ENCODE measurements around the gene DUSP5. TPM values are rescaled to one million over a fixed set of nuclear protein-coding genes. Genes with fewer than 3 reads are reported as not detected.

Gene DUSP5
- total and polyA plus RNA-seq, 9 donors = 2.5 to 21.6 (median 6.2) TPM

GRCh38 chr10:110505130-110505770 lies 7.5 kb downstream of the DUSP5 start:
- intact Hi-C loops (cut with DNase I) = no loop called here
- no peak for DNase-seq
- 80 to 90% (median 82%) methylated on average over 6 of the region's 6 CpGs for WGBS, 3 donors
- Histone ChIP-seq H3K27me3 (no peaks in the 10 kb centered on the region), H3K4me1 (ENCODE audit: insufficient read depth) (peaks cover 16% of the 10 kb centered on the region), H3K36me3 (no peaks in the 10 kb centered on the region), H3K9me3 (no peaks in the 10 kb centered on the region), H3K27ac (no peak overlapping the region), H3K4me3 (no peak overlapping the region)
- TF ChIP-seq EP300 (IDR thresholded peaks at IDR 0.05) (no peak), POLR2A (IDR thresholded peaks at IDR 0.05) (no peak), CTCF (IDR thresholded peaks at IDR 0.05) (no peak)

- Histone ChIP-seq H3K4me1 (ENCODE audit: insufficient read depth) (peaks cover 13% of the 10 kb centered on the region), H3K9me3 (no peaks in the 10 kb centered on the region), H3K4me3 (no peak overlapping the region), H3K36me3 (no peaks in the 10 kb centered on the region), H3K27ac (no peak overlapping the region), H3K27me3 (no peaks in the 10 kb centered on the region)
- intact Hi-C loops (cut with DNase I) = no loop called here
- TF ChIP-seq EP300 (IDR thresholded peaks at IDR 0.05) = no peak
- no peak for TF ChIP-seq POLR2A (IDR thresholded peaks at IDR 0.05)
- no peak for TF ChIP-seq CTCF (IDR thresholded peaks at IDR 0.05)
- no peak for DNase-seq
- 93 to 97% (median 94%) methylated on average over 2 of the region's 2 CpGs for WGBS, 3 donors
Observed at GRCh38 chr10:110506448-110506847, 8.7 kb downstream of the DUSP5 start.

GRCh38 chr10:110507346-110507745 lies 9.6 kb downstream of the DUSP5 start:
- Histone ChIP-seq H3K36me3 (no peaks in the 10 kb centered on the region), H3K4me3 (no peak overlapping the region), H3K27me3 (no peaks in the 10 kb centered on the region), H3K9me3 (no peaks in the 10 kb centered on the region), H3K27ac (no peak overlapping the region), H3K4me1 (ENCODE audit: insufficient read depth) (peaks cover 10% of the 10 kb centered on the region)
- intact Hi-C loops (cut with DNase I) = no loop called here
- 87 to 89% (median 88%) methylated on average over 6 of the region's 6 CpGs for WGBS, 3 donors
- no peak for DNase-seq
- TF ChIP-seq CTCF (IDR thresholded peaks at IDR 0.05) (no peak), EP300 (IDR thresholded peaks at IDR 0.05) (no peak), POLR2A (IDR thresholded peaks at IDR 0.05) (no peak)

DNA sequence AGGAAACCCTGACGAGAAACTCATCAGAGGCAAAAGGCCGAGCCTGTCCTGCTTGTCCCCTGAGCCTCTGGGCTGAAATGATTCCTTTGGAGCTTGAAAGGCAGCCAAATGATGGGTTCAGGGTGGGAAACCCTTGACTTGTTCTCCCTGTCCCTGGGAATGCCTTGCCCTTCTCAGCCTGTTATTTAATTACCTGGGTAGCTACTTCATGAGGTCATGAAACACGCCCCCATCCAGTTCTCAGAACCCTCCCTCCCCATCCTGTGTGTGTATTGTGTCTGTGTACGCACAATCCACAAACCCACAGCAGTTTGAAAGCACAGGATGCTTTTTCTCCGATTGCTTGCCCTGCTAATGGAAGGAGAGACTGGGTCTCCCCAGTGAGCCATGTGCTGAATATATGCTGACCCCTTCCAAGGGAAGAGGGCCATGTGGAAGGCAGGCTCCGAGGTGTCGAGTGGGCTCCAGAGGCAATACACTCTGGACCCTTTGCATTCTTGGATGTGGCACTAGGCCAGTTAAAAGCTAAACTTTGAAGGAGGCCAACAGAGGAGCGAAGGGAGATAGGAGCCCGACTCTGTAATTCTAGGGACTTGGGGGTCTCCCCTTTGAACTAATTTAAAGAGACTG lies 10.6 kb downstream of the DUSP5 start:
- intact Hi-C loops (cut with DNase I) = no loop called here
- 82 to 85% (median 85%) methylated on average over 9 of the region's 9 CpGs for WGBS, 3 donors
- no peaks in the 10 kb centered on the region for H3K27me3 ChIP-seq

More for the DNA sequence above, 10.6 kb downstream of the DUSP5 start:
- Histone ChIP-seq H3K9me3 (no peaks in the 10 kb centered on the region), H3K4me1 (ENCODE audit: insufficient read depth) (peaks cover 6% of the 10 kb centered on the region), H3K27ac (no peak overlapping the region), H3K36me3 (no peaks in the 10 kb centered on the region), H3K4me3 (no peak overlapping the region)
- DNase-seq = no peak
- TF ChIP-seq CTCF (IDR thresholded peaks at IDR 0.05) (no peak), POLR2A (IDR thresholded peaks at IDR 0.05) (no peak), EP300 (IDR thresholded peaks at IDR 0.05) (no peak)
